Measurements from ENCODE around the gene FKRP. TPM values are rescaled to one million over a fixed set of nuclear protein-coding genes. Genes with fewer than 3 reads are reported as not detected.

Gene FKRP
- total RNA-seq, 1 experiment from 2014 or later: 14.3 TPM

- no TSS peak for BruUV-seq (replicated peaks)
- Histone ChIP-seq H3F3A (ENCODE audit: low read length, unreplicated experiment) (no peaks in the 10 kb centered on the region), H3K9me3 (ENCODE audit: low read length) (no peaks in the 10 kb centered on the region), H3K36me3 (ENCODE audit: low read depth, low read length) (peaks cover 12% of the 10 kb centered on the region), H3K9me2 (replicated peaks; ENCODE audit: low read length) (no peaks in the 10 kb centered on the region), H3K4me3 (ENCODE audit: low read length) (peak overlapping the region; percentile 91), H2AFZ (ENCODE audit: low read length) (no peak overlapping the region), H3K27ac (ENCODE audit: low read length) (peak overlapping the region; percentile 86), H3K4me2 (ENCODE audit: low read length) (peak overlapping the region; percentile 98), H3K27me3 (ENCODE audit: low read length) (no peaks in the 10 kb centered on the region), H3K79me2 (ENCODE audit: low read length) (peaks cover 61% of the 10 kb centered on the region), H4K20me1 (ENCODE audit: low read length) (peaks cover 11% of the 10 kb centered on the region), H3K9ac (ENCODE audit: low read length) (peak overlapping the region; percentile 93), H3K4me1 (ENCODE audit: insufficient read depth, low read length) (peaks cover 21% of the 10 kb centered on the region)
- ChIA-PET CTCF (no interaction called here), POLR2A (ENCODE audit: unreplicated experiment) (no interaction called here)
- DNase-seq (no peak), ATAC-seq (no peak)
- TF ChIP-seq CTCF (conservative IDR thresholded peaks at IDR 0.05; ENCODE audit: low read depth, low read length) (no peak), EZH2phosphoT487 (IDR thresholded peaks at IDR 0.05; ENCODE audit: borderline replicate concordance, low read length) (no peak), EZH2 (IDR thresholded peaks at IDR 0.05; ENCODE audit: low read length, unreplicated experiment) (no peak)
- intact Hi-C loops (cut with micrococcal nuclease): loop anchor here (5.0 kb wide), 1 partner anchor 41 kb away; no protein-coding TSS in a partner anchor
Observed at GRCh38 chr19:46785980-46786235, 40.1 kb downstream of the FKRP start.

DNA sequence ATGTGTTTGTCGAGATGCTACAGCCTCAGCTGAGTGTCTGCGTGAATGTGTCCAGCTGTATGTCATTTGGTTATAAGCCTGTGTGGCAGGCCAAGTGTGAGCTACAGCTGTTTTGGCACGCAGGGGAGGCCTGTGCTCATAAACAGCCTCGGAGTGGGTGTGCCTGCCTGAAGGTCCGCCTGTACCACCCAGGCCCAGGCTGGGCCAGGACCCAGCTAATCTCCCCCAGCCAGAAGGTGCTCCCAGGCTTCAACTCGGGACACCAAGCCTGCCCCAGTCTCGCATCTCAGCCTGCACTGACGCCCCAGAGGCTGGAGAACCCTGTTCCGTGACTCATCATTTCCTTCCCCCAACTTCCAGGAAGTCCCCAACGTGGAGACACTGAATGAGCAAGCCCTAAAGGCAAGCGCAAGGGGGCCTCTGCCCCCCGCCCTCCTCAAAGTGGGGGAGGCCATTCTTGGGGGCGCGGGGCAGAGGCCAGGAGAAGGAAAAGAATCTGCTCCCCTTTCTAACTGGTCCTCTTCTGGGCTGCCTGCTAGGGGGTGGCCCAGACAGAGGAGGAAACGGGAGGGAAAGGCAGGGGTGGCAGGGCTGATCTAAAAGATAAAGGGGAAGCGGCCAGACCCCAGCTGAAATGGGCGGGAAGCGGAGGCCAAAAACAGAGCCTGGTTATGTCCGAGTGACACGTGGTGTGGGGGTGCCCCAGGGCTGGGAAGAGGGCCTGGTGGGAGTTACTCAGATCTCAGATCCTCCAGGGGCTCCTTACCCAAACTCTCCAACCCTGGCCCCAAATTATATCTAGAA is 40.6 kb downstream of the FKRP start:
- Histone ChIP-seq H3K27me3 (ENCODE audit: low read length) (no peaks in the 10 kb centered on the region), H3K4me1 (ENCODE audit: insufficient read depth, low read length) (peaks cover 21% of the 10 kb centered on the region), H3K4me2 (ENCODE audit: low read length) (peak overlapping the region; percentile 98), H2AFZ (ENCODE audit: low read length) (no peak overlapping the region), H3F3A (ENCODE audit: low read length, unreplicated experiment) (no peaks in the 10 kb centered on the region), H3K4me3 (ENCODE audit: low read length) (peak overlapping the region; percentile 91), H3K9me2 (replicated peaks; ENCODE audit: low read length) (no peaks in the 10 kb centered on the region), H3K9me3 (ENCODE audit: low read length) (no peaks in the 10 kb centered on the region), H3K9ac (ENCODE audit: low read length) (peak overlapping the region; percentile 93), H3K36me3 (ENCODE audit: low read depth, low read length) (peaks cover 12% of the 10 kb centered on the region), H3K79me2 (ENCODE audit: low read length) (peaks cover 61% of the 10 kb centered on the region), H4K20me1 (ENCODE audit: low read length) (peaks cover 11% of the 10 kb centered on the region), H3K27ac (ENCODE audit: low read length) (peak overlapping the region; percentile 86)
- ATAC-seq (peak; percentile 34), DNase-seq (peak; percentile 66)
- POLR2A ChIA-PET (ENCODE audit: unreplicated experiment): no interaction called here
- no peak for TF ChIP-seq CTCF (conservative IDR thresholded peaks at IDR 0.05; ENCODE audit: low read depth, low read length)
- no peak for TF ChIP-seq EZH2 (IDR thresholded peaks at IDR 0.05; ENCODE audit: low read length, unreplicated experiment)
- no peak for TF ChIP-seq EZH2phosphoT487 (IDR thresholded peaks at IDR 0.05; ENCODE audit: borderline replicate concordance, low read length)
- intact Hi-C loops (cut with micrococcal nuclease): loop anchor here (5.0 kb wide), 1 partner anchor 41 kb away; no protein-coding TSS in a partner anchor
- BruUV-seq (replicated peaks): TSS peak; percentile 74
- CTCF ChIA-PET: no interaction called here

DNA sequence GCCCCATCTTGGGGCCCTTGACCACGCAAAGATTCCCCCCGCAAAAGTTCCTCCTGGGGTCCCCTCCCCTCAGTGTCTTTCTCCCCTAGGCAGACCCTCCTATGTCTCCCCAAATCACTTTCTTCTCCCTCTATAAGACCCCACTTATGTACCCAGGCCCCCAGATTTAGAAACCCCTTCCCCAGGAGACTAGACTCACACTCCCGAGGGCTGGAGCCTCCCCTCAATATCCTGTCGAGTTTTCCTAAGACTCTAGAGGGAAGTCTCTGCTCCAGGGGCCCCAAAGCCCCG is 41.1 kb downstream of the FKRP start:
- no peak for TF ChIP-seq EZH2 (IDR thresholded peaks at IDR 0.05; ENCODE audit: low read length, unreplicated experiment)
- TF ChIP-seq EZH2phosphoT487 (IDR thresholded peaks at IDR 0.05; ENCODE audit: borderline replicate concordance, low read length): no peak
- TF ChIP-seq CTCF (conservative IDR thresholded peaks at IDR 0.05; ENCODE audit: low read depth, low read length): no peak
- CTCF ChIA-PET: no interaction called here
- Histone ChIP-seq H3K9me3 (ENCODE audit: low read length) (no peaks in the 10 kb centered on the region), H3K79me2 (ENCODE audit: low read length) (peaks cover 61% of the 10 kb centered on the region), H4K20me1 (ENCODE audit: low read length) (peaks cover 11% of the 10 kb centered on the region), H3K27ac (ENCODE audit: low read length) (peak overlapping the region; percentile 86), H3K4me1 (ENCODE audit: insufficient read depth, low read length) (peaks cover 23% of the 10 kb centered on the region), H2AFZ (ENCODE audit: low read length) (no peak overlapping the region), H3K27me3 (ENCODE audit: low read length) (no peaks in the 10 kb centered on the region), H3K9me2 (replicated peaks; ENCODE audit: low read length) (no peaks in the 10 kb centered on the region), H3F3A (ENCODE audit: low read length, unreplicated experiment) (no peaks in the 10 kb centered on the region), H3K36me3 (ENCODE audit: low read depth, low read length) (peaks cover 9% of the 10 kb centered on the region), H3K4me3 (ENCODE audit: low read length) (peak overlapping the region; percentile 91), H3K9ac (ENCODE audit: low read length) (peak overlapping the region; percentile 93), H3K4me2 (ENCODE audit: low read length) (peak overlapping the region; percentile 98)
- intact Hi-C loops (cut with micrococcal nuclease): loop anchor here (5.0 kb wide), 1 partner anchor 40 kb away; no protein-coding TSS in a partner anchor
- BruUV-seq (replicated peaks): no TSS peak
- no peak for DNase-seq
- ATAC-seq: no peak
- POLR2A ChIA-PET (ENCODE audit: unreplicated experiment): no interaction called here

Data from PC-3 (cell line).